H1 (cell line): ENCODE results near the gene ARFGEF3. TPM values are rescaled to one million over a fixed set of nuclear protein-coding genes. Genes with fewer than 3 reads are reported as not detected.

Experiments
- CTCF ChIA-PET: fragments of 300-600 bp; sonication (Branson Sonifier 250); formaldehyde crosslinking; loops from one replicate; lab custom pipeline; 2021; ENCODE audit not compliant: partially characterized antibody; lab: Charles Lee
- POLR2A ChIA-PET: fragments of 300-600 bp; sonication (Branson Sonifier 250); formaldehyde crosslinking; loops from one replicate; lab custom pipeline; 2021; ENCODE audit warnings: inconsistent platforms; ENCODE audit not compliant: partially characterized antibody; lab: Charles Lee
- DNase-seq, 2 experiments: peaks; one replicate each; pipeline versions ENCODE4 v3.0.0 to v3.0.0-alpha.2; 2010 to 2022; ENCODE audit warnings: low spot score in 2 of 2, low read depth in 1 of 2, mixed read lengths in 1 of 2
- FAIRE-seq: peaks from 2 replicates; lab custom pipeline; 2011; peaks lifted over from hg19 to GRCh38; lab: Jason Lieb, UNC
- H2AFZ ChIP-seq: 2 replicates; pipeline ENCODE4 v1.8.1; 2012; ENCODE audit warnings: low read length, inconsistent platforms
- H2AK5ac ChIP-seq: 2 replicates; pipeline ENCODE4 v1.6.1; 2013; ENCODE audit warnings: low read depth, low read length
- H2BK120ac ChIP-seq: replicated peaks from 2 replicates; pipeline ENCODE3; 2013; ENCODE audit warnings: low read depth, low read length, inconsistent platforms
- H2BK12ac ChIP-seq: 2 replicates; pipeline ENCODE4 v1.6.1; 2013; ENCODE audit warnings: low read depth, low read length
- H2BK15ac ChIP-seq: 2 replicates; pipeline ENCODE4 v1.6.1; 2013; ENCODE audit warnings: low read length
- H2BK20ac ChIP-seq: 2 replicates; pipeline ENCODE4 v1.6.1; 2013; ENCODE audit warnings: low read length
- H2BK5ac ChIP-seq: 2 replicates; pipeline ENCODE4 v1.6.1; 2013; ENCODE audit warnings: low read depth, low read length
- H3K14ac ChIP-seq: 2 replicates; pipeline ENCODE4 v1.6.1; 2013; ENCODE audit warnings: inconsistent platforms; ENCODE audit not compliant: insufficient read length
- H3K18ac ChIP-seq: 2 replicates; pipeline ENCODE4 v1.6.1; 2013; ENCODE audit warnings: low read length; ENCODE audit errors: extremely low read depth
- H3K23ac ChIP-seq: 2 replicates; pipeline ENCODE4 v1.6.1; 2013; ENCODE audit warnings: inconsistent platforms; ENCODE audit not compliant: insufficient read length
- H3K23me2 ChIP-seq: 2 replicates; pipeline ENCODE4 v1.6.1; 2013; ENCODE audit warnings: low read depth, low read length
- H3K27ac ChIP-seq: 2 replicates; pipeline ENCODE4 v1.6.1; 2011; ENCODE audit warnings: low read depth, low read length, inconsistent platforms
- H3K27me3 ChIP-seq, 4 experiments: replicated peaks in 1 of 4; 1 replicate in 1 of 4; 2 replicates in 3 of 4; pipeline versions ENCODE4 v1.6.1 to v1.8.1; 2011 to 2013; ENCODE audit warnings: low read length in 3 of 4, mild to moderate bottlenecking in 3 of 4, inconsistent platforms in 2 of 4, mixed read lengths in 2 of 4, moderate library complexity in 1 of 4; ENCODE audit not compliant: control insufficient read depth in 3 of 4, insufficient read depth in 3 of 4; ENCODE audit errors: extremely low read depth in 1 of 4
- H3K36me3 ChIP-seq, 4 experiments: 2 replicates each; pipeline versions ENCODE4 v1.6.1 to v1.8.1; 2011 to 2013; ENCODE audit warnings: mild to moderate bottlenecking in 4 of 4, low read length in 3 of 4, moderate library complexity in 2 of 4, control low read depth in 1 of 4, inconsistent platforms in 1 of 4; ENCODE audit not compliant: insufficient read depth in 4 of 4, control insufficient read depth in 2 of 4
- H3K4ac ChIP-seq: replicated peaks from 2 replicates; pipeline ENCODE3; 2013; ENCODE audit warnings: low read length, low read depth, mixed read lengths, inconsistent platforms; ENCODE audit not compliant: insufficient read length
- H3K4me1 ChIP-seq, 4 experiments: replicated peaks in 1 of 4; 1 replicate in 1 of 4; 2 replicates in 3 of 4; pipeline versions ENCODE4 v1.6.1 to v1.8.1; 2011 to 2013; ENCODE audit warnings: low read length in 3 of 4, inconsistent platforms in 2 of 4, mixed read lengths in 1 of 4; ENCODE audit not compliant: insufficient read depth in 4 of 4, control insufficient read depth in 3 of 4
- H3K4me2 ChIP-seq, 2 experiments: 2 replicates each; pipeline versions ENCODE4 v1.6.1 to v1.8.1; 2011 to 2013; ENCODE audit warnings: low read depth in 2 of 2, low read length in 2 of 2, control low read depth in 1 of 2, inconsistent platforms in 1 of 2, mild to moderate bottlenecking in 1 of 2; ENCODE audit not compliant: insufficient read depth in 1 of 2
- H3K4me3 ChIP-seq, 4 experiments: fragments of 200-600, 300-600 bp in 1 of 4; sonication (generic), shearing (Covaris generic), sonication (Bioruptor Twin) in 1 of 4; 2 replicates each; pipeline versions ENCODE4 v1.5.1 to v1.8.1; 2011 to 2016; ENCODE audit warnings: low read length in 4 of 4, low read depth in 3 of 4, control low read depth in 2 of 4, inconsistent platforms in 2 of 4, mild to moderate bottlenecking in 2 of 4, mixed read lengths in 1 of 4, moderate library complexity in 1 of 4; ENCODE audit not compliant: insufficient read depth in 2 of 4; ENCODE audit errors: extremely low read depth in 1 of 4
- H3K56ac ChIP-seq: replicated peaks from 2 replicates; pipeline ENCODE3; 2013; ENCODE audit warnings: low read depth, mild to moderate bottlenecking, mixed read lengths, low read length, inconsistent platforms; ENCODE audit not compliant: insufficient read length
- H3K79me1 ChIP-seq: 2 replicates; pipeline ENCODE4 v1.6.1; 2013; ENCODE audit warnings: low read depth, low read length, control low read depth
- H3K79me2 ChIP-seq, 2 experiments: 2 replicates each; pipeline versions ENCODE4 v1.6.1 to v1.8.1; 2012 to 2013; ENCODE audit warnings: low read length in 2 of 2, mild to moderate bottlenecking in 2 of 2, inconsistent platforms in 1 of 2; ENCODE audit not compliant: insufficient read depth in 2 of 2, control insufficient read depth in 1 of 2
- H3K9ac ChIP-seq, 4 experiments: replicated peaks in 1 of 4; 1 replicate in 1 of 4; 2 replicates in 3 of 4; pipeline versions ENCODE4 v1.6.1 to v1.8.1; 2011 to 2013; ENCODE audit warnings: low read depth in 3 of 4, low read length in 3 of 4, control low read depth in 2 of 4, mild to moderate bottlenecking in 2 of 4, moderate library complexity in 2 of 4, inconsistent platforms in 1 of 4; ENCODE audit errors: extremely low read depth in 1 of 4
- H3K9me3 ChIP-seq, 2 experiments: 2 replicates each; pipeline versions ENCODE4 v1.6.1 to v1.8.1; 2012 to 2013; ENCODE audit warnings: mild to moderate bottlenecking in 2 of 2, moderate library complexity in 2 of 2, control low read depth in 1 of 2, inconsistent platforms in 1 of 2, low read depth in 1 of 2, low read length in 1 of 2, mixed read lengths in 1 of 2; ENCODE audit not compliant: insufficient read depth in 2 of 2
- H4K20me1 ChIP-seq, 2 experiments: replicated peaks in 1 of 2; 2 replicates each; pipeline versions ENCODE3 to v1.8.1; 2011 to 2013; ENCODE audit warnings: inconsistent platforms in 2 of 2, low read length in 2 of 2, mild to moderate bottlenecking in 1 of 2; ENCODE audit not compliant: insufficient read depth in 2 of 2, control insufficient read depth in 1 of 2
- H4K5ac ChIP-seq: 2 replicates; pipeline ENCODE4 v1.6.1; 2013; ENCODE audit warnings: low read length, low read depth, mixed read lengths, inconsistent platforms; ENCODE audit not compliant: insufficient read length
- H4K8ac ChIP-seq: 2 replicates; pipeline ENCODE4 v1.8.0; 2013; ENCODE audit warnings: mild to moderate bottlenecking, moderate library complexity, low read length, inconsistent platforms; ENCODE audit not compliant: insufficient read depth; ENCODE audit errors: extremely low read depth
- H4K91ac ChIP-seq: replicated peaks from 2 replicates; pipeline ENCODE3; 2013; ENCODE audit warnings: low read length, mixed read lengths, inconsistent platforms; ENCODE audit not compliant: insufficient read length
- E2F6 ChIP-seq: IDR thresholded peaks from 2 replicates; pipeline ENCODE4 v1.6.1; 2012; ENCODE audit warnings: inconsistent platforms
- EGR1 ChIP-seq: IDR thresholded peaks from 2 replicates; pipeline ENCODE4 v1.6.1; 2011; ENCODE audit warnings: low read depth, low read length, borderline replicate concordance
- EP300 ChIP-seq, 2 experiments: IDR thresholded peaks; 1 replicate in 1 of 2; 2 replicates in 1 of 2; pipeline ENCODE4 v1.6.1; 2011 to 2012; ENCODE audit warnings: low read depth in 2 of 2, low read length in 2 of 2, mild to moderate bottlenecking in 2 of 2, borderline replicate concordance in 1 of 2, inconsistent platforms in 1 of 2, moderate library complexity in 1 of 2
- FOSL1 ChIP-seq: IDR thresholded peaks from 2 replicates; pipeline ENCODE4 v1.6.1; 2011; ENCODE audit warnings: mild to moderate bottlenecking, low read depth, low read length, moderate library complexity; ENCODE audit not compliant: insufficient read depth
- GABPA ChIP-seq: IDR thresholded peaks from 2 replicates; pipeline ENCODE4 v1.6.1; 2011; ENCODE audit warnings: mild to moderate bottlenecking, low read length, moderate library complexity, borderline replicate concordance; ENCODE audit not compliant: insufficient read depth
- KDM1A ChIP-seq: fragments of 200-600, 300-600 bp; sonication (generic); IDR thresholded peaks from 2 replicates; pipeline ENCODE4 v1.7.1; 2016; ENCODE audit warnings: mild to moderate bottlenecking, low read length, borderline replicate concordance
- KDM4A ChIP-seq: IDR thresholded peaks from one replicate; pipeline ENCODE4 v1.7.1; 2012; ENCODE audit warnings: low read depth, mild to moderate bottlenecking, moderate library complexity, low read length, inconsistent platforms; ENCODE audit not compliant: severe bottlenecking
- POLR2AphosphoS5 ChIP-seq: IDR thresholded peaks from 2 replicates; pipeline ENCODE4 v1.6.1; 2011; ENCODE audit warnings: low read depth, low read length
- RBBP5 ChIP-seq: IDR thresholded peaks from 2 replicates; pipeline ENCODE4 v1.7.1; 2012; ENCODE audit warnings: low read depth, mild to moderate bottlenecking, inconsistent platforms, low read length, moderate library complexity, borderline replicate concordance
- SAP30 ChIP-seq: fragments of 300-600 bp; sonication (generic); IDR thresholded peaks from 2 replicates; pipeline ENCODE4 v1.7.1; 2012; ENCODE audit warnings: low read length, moderate library complexity, mild to moderate bottlenecking, inconsistent platforms; ENCODE audit not compliant: insufficient read depth, insufficient replicate concordance
- TAF7 ChIP-seq: optimal IDR thresholded peaks from 2 replicates; pipeline ENCODE3; 2011; ENCODE audit warnings: low read depth, mild to moderate bottlenecking, inconsistent platforms, low read length, moderate library complexity, borderline replicate concordance
- TCF12 ChIP-seq: IDR thresholded peaks from 2 replicates; pipeline ENCODE4 v1.6.1; 2011; ENCODE audit warnings: low read depth, mild to moderate bottlenecking, low read length
- USF2 ChIP-seq: IDR thresholded peaks from 2 replicates; pipeline ENCODE4 v1.6.1; 2011; ENCODE audit warnings: low read length, improper control_type of control experiment
- polyA plus RNA-seq, 7 experiments: library from polyadenylated mRNA; depleted of rRNA in 3 of 7; stranded (reverse) in 5 of 7; unstranded in 2 of 7; fragments of >200 nt in 5 of 7; fragments of 200-250 nt in 2 of 7; gene quantifications; 1 replicate in 5 of 7; 2 replicates in 1 of 7; 4 replicates in 1 of 7; pipeline versions ENCODE4 v1.2.1 to v1.2.3, GENCODE V29; 2011 to 2013; ENCODE audit warnings: missing spikeins in 2 of 7, mixed read lengths in 2 of 7
- total RNA-seq: library from RNA; stranded (reverse); fragmentation: NEBNext Ultra II Directional; extraction: Animal tissue kit (Norgen Biotek cat#: 25700); gene quantifications from 2 replicates; pipeline ENCODE4 v1.2.1, GENCODE V29; 2021

Gene ARFGEF3
- total and polyA plus RNA-seq, 2 of the 8 experiments (the other 6 are each of a cell fraction or from before 2014, with no cell fraction given): 5.8 to 23.2 TPM

- Histone ChIP-seq H3K9ac (no peak overlapping the region), H4K20me1 (no peaks in the 10 kb centered on the region), H3K14ac (no peak overlapping the region), H3K4me1 (no peaks in the 10 kb centered on the region; a peak in 1 of 7 replicates), H3K79me1 (no peaks in the 10 kb centered on the region), H3K27ac (no peak overlapping the region), H3K23me2 (no peaks in the 10 kb centered on the region), H2AK5ac (no peak overlapping the region), H2BK12ac (no peak overlapping the region), H3K79me2 (no peaks in the 10 kb centered on the region), H2BK20ac (no peak overlapping the region), H3K4me2 (no peak overlapping the region), H2BK15ac (no peak overlapping the region), H3K18ac (no peak overlapping the region), H2BK5ac (no peak overlapping the region), H2AFZ (no peak overlapping the region), H3K23ac (no peak overlapping the region), H3K9me3 (no peaks in the 10 kb centered on the region), H4K91ac (no peak overlapping the region), H4K8ac (no peak overlapping the region), H3K4ac (no peak overlapping the region), H3K4me3 (no peak overlapping the region), H3K36me3 (no peaks in the 10 kb centered on the region; a peak in 1 of 8 replicates), H4K5ac (no peak overlapping the region), H3K56ac (no peak overlapping the region), H3K27me3 (no peaks in the 10 kb centered on the region), H2BK120ac (no peak overlapping the region)
- no peak for DNase-seq
- ChIA-PET POLR2A (no interaction called here), CTCF (no interaction called here)
- FAIRE-seq: no peak
- TF ChIP-seq EP300 (IDR thresholded peaks at IDR 0.05; ENCODE audit: borderline replicate concordance in 1 of 2, low read depth in 2 of 2, low read length in 2 of 2) (no peak), RBBP5 (no peak), TCF12 (no peak), E2F6 (no peak), KDM4A (no peak), EGR1 (no peak), USF2 (no peak), KDM1A (no peak), GABPA (no peak), POLR2AphosphoS5 (no peak), TAF7 (no peak), SAP30 (no peak), FOSL1 (no peak)
Measured at GRCh38 chr6:138230221-138230620, 68.5 kb downstream of the ARFGEF3 start.
